Choroid plexus epithelial cell (primary cell): Measurements from ENCODE around the gene ADM.

Experiments used
- DNase-seq: peaks from one replicate; pipeline ENCODE4 v3.0.0-alpha.2; 2010; ENCODE audit warnings: low read depth
- H3K4me3 ChIP-seq: 2 replicates; pipeline ENCODE4 v1.5.1; 2011; ENCODE audit warnings: low read depth, mild to moderate bottlenecking, control low read depth, low read length, moderate library complexity
- TF ChIP-seq, protein P1 (sequence below): conservative IDR thresholded peaks from 2 replicates; pipeline ENCODE4 v1.5.1; 2011; ENCODE audit warnings: low read depth, mild to moderate bottlenecking, control low read depth, inconsistent platforms, low read length, moderate library complexity

The ADM gene

GRCh38 chr11:10283991-10284390 is 20.9 kb upstream of the ADM start:
- no peak for DNase-seq
- no peak overlapping the region for H3K4me3 ChIP-seq
- TF ChIP-seq, protein P1, sequence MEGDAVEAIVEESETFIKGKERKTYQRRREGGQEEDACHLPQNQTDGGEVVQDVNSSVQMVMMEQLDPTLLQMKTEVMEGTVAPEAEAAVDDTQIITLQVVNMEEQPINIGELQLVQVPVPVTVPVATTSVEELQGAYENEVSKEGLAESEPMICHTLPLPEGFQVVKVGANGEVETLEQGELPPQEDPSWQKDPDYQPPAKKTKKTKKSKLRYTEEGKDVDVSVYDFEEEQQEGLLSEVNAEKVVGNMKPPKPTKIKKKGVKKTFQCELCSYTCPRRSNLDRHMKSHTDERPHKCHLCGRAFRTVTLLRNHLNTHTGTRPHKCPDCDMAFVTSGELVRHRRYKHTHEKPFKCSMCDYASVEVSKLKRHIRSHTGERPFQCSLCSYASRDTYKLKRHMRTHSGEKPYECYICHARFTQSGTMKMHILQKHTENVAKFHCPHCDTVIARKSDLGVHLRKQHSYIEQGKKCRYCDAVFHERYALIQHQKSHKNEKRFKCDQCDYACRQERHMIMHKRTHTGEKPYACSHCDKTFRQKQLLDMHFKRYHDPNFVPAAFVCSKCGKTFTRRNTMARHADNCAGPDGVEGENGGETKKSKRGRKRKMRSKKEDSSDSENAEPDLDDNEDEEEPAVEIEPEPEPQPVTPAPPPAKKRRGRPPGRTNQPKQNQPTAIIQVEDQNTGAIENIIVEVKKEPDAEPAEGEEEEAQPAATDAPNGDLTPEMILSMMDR, result no peak

- TF ChIP-seq, protein P1, result no peak
- H3K4me3 ChIP-seq, result no peak overlapping the region
- DNase-seq, result no peak
Measured at GRCh38 chr11:10285148-10285802, 19.6 kb upstream of the ADM start.

GRCh38 chr11:10287140-10287539 is 17.7 kb upstream of the ADM start:
- peak; percentile 24 for DNase-seq
- TF ChIP-seq, protein P1, result no peak

DNA sequence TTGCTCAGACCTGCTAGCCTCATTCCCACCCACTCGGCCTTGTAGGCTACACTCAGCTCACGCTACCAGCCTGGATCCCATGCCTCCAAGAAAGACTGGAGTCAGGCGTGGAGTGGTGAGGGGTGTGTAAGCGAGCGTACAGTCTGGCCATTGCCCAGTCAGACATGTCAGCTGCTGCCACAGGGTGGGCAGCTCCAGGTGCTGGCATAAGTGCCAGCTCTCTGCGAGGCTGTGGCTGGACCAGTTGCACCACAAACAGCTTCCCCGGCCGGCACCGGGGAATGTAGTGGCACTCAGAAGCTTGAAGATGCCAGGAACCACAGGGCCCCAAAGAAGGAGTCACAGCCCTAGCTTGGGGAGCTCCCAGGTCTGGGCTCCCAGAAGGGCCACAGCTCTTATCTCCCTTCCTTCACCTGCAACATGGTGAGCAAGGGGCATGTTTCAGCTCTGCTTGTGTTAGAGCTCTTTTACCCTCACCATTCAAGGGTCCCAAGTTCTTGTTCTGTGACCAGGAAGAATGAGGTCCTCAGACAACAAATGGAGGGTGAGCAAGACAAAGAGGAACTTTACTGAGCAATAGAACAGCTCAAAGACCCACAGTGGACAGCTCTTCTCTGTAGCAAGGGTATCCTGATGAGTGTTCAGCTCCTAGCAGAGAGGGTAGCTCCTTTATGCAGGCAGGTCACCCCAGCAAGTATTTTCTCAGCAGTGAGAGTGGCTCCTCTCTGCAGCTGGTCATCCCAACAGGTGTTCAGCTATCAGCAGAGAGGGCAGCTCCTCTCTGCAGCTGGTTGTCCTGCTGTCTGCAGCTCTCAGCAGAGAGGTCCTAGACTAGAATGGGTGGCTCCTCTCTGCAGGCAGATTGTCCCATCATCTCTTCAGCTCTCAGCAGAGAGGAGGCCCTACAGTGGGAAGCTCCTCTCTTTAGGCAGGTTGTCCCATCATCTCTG is 16.8 kb upstream of the ADM start:
- TF ChIP-seq, protein P1, result no peak
- no peak for DNase-seq
- H3K4me3 ChIP-seq, result no peak overlapping the region

More at GRCh38 chr11:10287140-10287539, 17.7 kb upstream of the ADM start:
- H3K4me3 ChIP-seq, result no peak overlapping the region

GRCh38 chr11:10288881-10289764 is 15.8 kb upstream of the ADM start:
- H3K4me3 ChIP-seq, result no peak overlapping the region
- TF ChIP-seq, protein P1, result no peak
- DNase-seq, result no peak

DNA sequence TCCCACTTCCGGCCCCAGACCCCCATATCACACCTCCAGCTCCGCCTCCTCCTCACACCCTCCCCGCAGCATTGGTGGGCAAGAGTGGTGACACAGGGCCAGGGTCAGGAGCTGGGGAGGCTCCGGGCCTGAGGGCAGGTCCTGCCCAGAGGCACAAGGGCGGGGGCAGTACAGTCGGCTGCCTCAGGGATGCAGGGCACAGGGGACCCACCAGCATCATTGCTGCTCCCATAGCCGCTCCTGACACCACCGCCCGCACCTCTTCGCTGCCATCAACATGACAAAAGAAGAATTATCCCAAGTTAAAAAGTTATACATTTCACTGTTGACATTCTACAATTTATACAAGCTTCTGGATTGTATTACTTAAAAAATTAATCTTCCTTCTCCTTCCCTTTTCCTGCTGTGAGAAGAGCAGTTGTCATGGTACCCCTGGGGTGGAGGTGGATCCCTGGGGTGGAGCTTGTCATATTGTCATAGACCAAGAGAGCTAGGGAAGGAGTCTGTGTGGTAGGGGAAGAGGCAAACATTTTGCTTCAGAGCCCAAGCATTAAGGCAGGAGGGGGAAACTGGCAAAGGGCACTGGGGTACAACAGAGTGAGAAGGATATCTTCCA is 15.0 kb upstream of the ADM start:
- DNase-seq, result no peak
- TF ChIP-seq, protein P1, result no peak
- H3K4me3 ChIP-seq, result no peak overlapping the region
